HEK293 (cell line): ENCODE measurements around the gene CENPP.

Experiments
- CTCF ChIA-PET: fragments of 350-600 bp; formaldehyde crosslinking; extraction: SDS; loops from one replicate; lab custom pipeline; 2021; ENCODE audit warnings: antibody characterized with exemption; lab: Yijun Ruan, JAX
- POLR2A ChIA-PET: fragments of 300-600 bp; formaldehyde crosslinking; extraction: SDS; loops from one replicate; lab custom pipeline; 2020; ENCODE audit warnings: antibody characterized with exemption, inconsistent platforms; lab: Yijun Ruan, JAX
- H3K27ac ChIP-seq: fragments of 200-500 bp; sonication (Bioruptor generic); 2 replicates; pipeline ENCODE4 v1.5.1; 2014; ENCODE audit warnings: low read depth, low read length, control low read depth, inconsistent platforms; ENCODE audit errors: extremely low read depth
- H3K36me3 ChIP-seq, 2 experiments: fragments of 200-500 bp in 1 of 2; sonication (Bioruptor generic) in 1 of 2; 1 replicate in 1 of 2; 2 replicates in 1 of 2; pipeline ENCODE4 v1.5.1; 2014 to 2017; ENCODE audit warnings: inconsistent platforms in 2 of 2, low read length in 2 of 2; ENCODE audit not compliant: control insufficient read depth in 2 of 2, insufficient read depth in 1 of 2
- H3K4me1 ChIP-seq: fragments of 200-500 bp; sonication (Bioruptor generic); 2 replicates; pipeline ENCODE4 v1.5.1; 2014; ENCODE audit warnings: mild to moderate bottlenecking, low read length, inconsistent platforms; ENCODE audit not compliant: control insufficient read depth, insufficient read depth
- H3K4me3 ChIP-seq: 2 replicates; pipeline ENCODE4 v1.5.1; 2011; ENCODE audit warnings: low read depth, mild to moderate bottlenecking, control low read depth, low read length, moderate library complexity
- H3K9me3 ChIP-seq: fragments of 200-500 bp; sonication (Bioruptor generic); 2 replicates; pipeline ENCODE4 v1.5.1; 2014; ENCODE audit warnings: low read depth, low read length, inconsistent platforms; ENCODE audit not compliant: control insufficient read depth, insufficient read depth
- EGR2 ChIP-seq: fragments of 450-650 bp; formaldehyde crosslinking; IDR thresholded peaks from 2 replicates; pipeline ENCODE4 v1.5.1; 2016; ENCODE audit warnings: low read depth, missing biosample characterization, missing genetic modification characterization
- GLI4 ChIP-seq: fragments of 450-650 bp; formaldehyde crosslinking; IDR thresholded peaks from 2 replicates; pipeline ENCODE4 v1.5.1; 2016; ENCODE audit warnings: missing biosample characterization, missing genetic modification characterization
- PBX3 ChIP-seq: sonication (generic); formaldehyde crosslinking; IDR thresholded peaks from 2 replicates; pipeline ENCODE4 v1.8.1; 2022; ENCODE audit warnings: mild to moderate bottlenecking, moderate library complexity, missing genetic modification reagents
- PRDM1 ChIP-seq: fragments of 450-650 bp; formaldehyde crosslinking; IDR thresholded peaks from 2 replicates; pipeline ENCODE4; 2016; ENCODE audit warnings: missing biosample characterization, missing genetic modification characterization
- SP2 ChIP-seq: fragments of 450-650 bp; formaldehyde crosslinking; IDR thresholded peaks from 2 replicates; pipeline ENCODE4 v1.5.1; 2016; ENCODE audit warnings: missing biosample characterization, missing genetic modification characterization
- SP3 ChIP-seq: fragments of 450-650 bp; formaldehyde crosslinking; IDR thresholded peaks from 2 replicates; pipeline ENCODE4 v1.5.1; 2016; ENCODE audit warnings: missing biosample characterization, missing genetic modification characterization
- SP7 ChIP-seq: fragments of 450-650 bp; formaldehyde crosslinking; IDR thresholded peaks from 2 replicates; pipeline ENCODE4 v1.5.1; 2016; ENCODE audit warnings: missing biosample characterization, missing genetic modification characterization
- YY2 ChIP-seq: fragments of 450-650 bp; formaldehyde crosslinking; IDR thresholded peaks from 2 replicates; pipeline ENCODE4 v1.5.1; 2016; ENCODE audit warnings: missing biosample characterization, missing genetic modification characterization
- ZBTB8A ChIP-seq: fragments of 450-650 bp; formaldehyde crosslinking; IDR thresholded peaks from 2 replicates; pipeline ENCODE4 v1.5.1; 2016; ENCODE audit warnings: missing biosample characterization, missing genetic modification characterization
- ZEB2 ChIP-seq: fragments of 450-650 bp; formaldehyde crosslinking; IDR thresholded peaks from 2 replicates; pipeline ENCODE4 v1.5.1; 2016; ENCODE audit warnings: missing biosample characterization, missing genetic modification characterization
- ZIC2 ChIP-seq: fragments of 450-650 bp; formaldehyde crosslinking; IDR thresholded peaks from 2 replicates; pipeline ENCODE4 v1.5.1; 2016; ENCODE audit warnings: missing biosample characterization, missing genetic modification characterization
- ZNF140 ChIP-seq: fragments of 450-650 bp; formaldehyde crosslinking; IDR thresholded peaks from 2 replicates; pipeline ENCODE4 v1.5.1; 2016; ENCODE audit warnings: missing biosample characterization, missing genetic modification characterization
- ZNF146 ChIP-seq: fragments of 450-650 bp; formaldehyde crosslinking; IDR thresholded peaks from 2 replicates; pipeline ENCODE4 v1.5.1; 2016; ENCODE audit warnings: missing biosample characterization, missing genetic modification characterization
- ZNF155 ChIP-seq: fragments of 450-650 bp; formaldehyde crosslinking; IDR thresholded peaks from 2 replicates; pipeline ENCODE4 v1.5.1; 2016; ENCODE audit warnings: missing biosample characterization, missing genetic modification characterization
- ZNF157 ChIP-seq: fragments of 450-650 bp; formaldehyde crosslinking; IDR thresholded peaks from 2 replicates; pipeline ENCODE4 v1.5.1; 2016; ENCODE audit warnings: missing biosample characterization, missing genetic modification characterization
- ZNF202 ChIP-seq: fragments of 450-650 bp; formaldehyde crosslinking; IDR thresholded peaks from 2 replicates; pipeline ENCODE4 v1.5.1; 2016; ENCODE audit warnings: missing biosample characterization, missing genetic modification characterization, borderline replicate concordance
- ZNF223 ChIP-seq: fragments of 450-650 bp; formaldehyde crosslinking; IDR thresholded peaks from 2 replicates; pipeline ENCODE4 v1.5.1; 2016; ENCODE audit warnings: missing biosample characterization, missing genetic modification characterization
- ZNF239 ChIP-seq: fragments of 450-650 bp; formaldehyde crosslinking; IDR thresholded peaks from 2 replicates; pipeline ENCODE4 v1.5.1; 2016; ENCODE audit warnings: missing biosample characterization, missing genetic modification characterization
- ZNF26 ChIP-seq: fragments of 450-650 bp; formaldehyde crosslinking; IDR thresholded peaks from 2 replicates; pipeline ENCODE4 v1.5.1; 2016; ENCODE audit warnings: missing biosample characterization, missing genetic modification characterization
- ZNF280D ChIP-seq: fragments of 450-650 bp; formaldehyde crosslinking; IDR thresholded peaks from 2 replicates; pipeline ENCODE4 v1.5.1; 2016; ENCODE audit warnings: missing biosample characterization, missing genetic modification characterization
- ZNF335 ChIP-seq: fragments of 450-650 bp; formaldehyde crosslinking; conservative IDR thresholded peaks from 2 replicates; pipeline ENCODE4 v1.5.1; 2016; ENCODE audit warnings: missing biosample characterization, missing genetic modification characterization
- ZNF341 ChIP-seq: fragments of 450-650 bp; formaldehyde crosslinking; IDR thresholded peaks from 2 replicates; pipeline ENCODE4; 2016; ENCODE audit warnings: low read depth, missing biosample characterization, missing genetic modification characterization
- ZNF354C ChIP-seq: fragments of 450-650 bp; formaldehyde crosslinking; IDR thresholded peaks from 2 replicates; pipeline ENCODE4 v1.5.1; 2016; ENCODE audit warnings: missing biosample characterization, missing genetic modification characterization, low read depth, borderline replicate concordance
- ZNF366 ChIP-seq: fragments of 450-650 bp; formaldehyde crosslinking; conservative IDR thresholded peaks from 2 replicates; pipeline ENCODE4 v1.5.1; 2016; ENCODE audit warnings: missing biosample characterization, missing genetic modification characterization
- ZNF426 ChIP-seq: fragments of 450-650 bp; formaldehyde crosslinking; IDR thresholded peaks from 2 replicates; pipeline ENCODE4 v1.5.1; 2017; ENCODE audit warnings: missing biosample characterization, missing genetic modification characterization, mild to moderate bottlenecking, inconsistent platforms, moderate library complexity
- ZNF433 ChIP-seq: fragments of 450-650 bp; formaldehyde crosslinking; IDR thresholded peaks from 2 replicates; pipeline ENCODE4 v1.5.1; 2016; ENCODE audit warnings: missing biosample characterization, missing genetic modification characterization, low read depth
- ZNF530 ChIP-seq: fragments of 450-650 bp; formaldehyde crosslinking; IDR thresholded peaks from 2 replicates; pipeline ENCODE4 v1.5.1; 2016; ENCODE audit warnings: low read depth, missing biosample characterization, missing genetic modification characterization
- ZNF555 ChIP-seq: fragments of 450-650 bp; formaldehyde crosslinking; conservative IDR thresholded peaks from 2 replicates; pipeline ENCODE4 v1.5.1; 2017; ENCODE audit warnings: missing biosample characterization, mild to moderate bottlenecking, missing genetic modification characterization, inconsistent platforms
- ZNF560 ChIP-seq: fragments of 450-650 bp; formaldehyde crosslinking; IDR thresholded peaks from 2 replicates; pipeline ENCODE4 v1.5.1; 2017; ENCODE audit warnings: missing biosample characterization, missing genetic modification characterization, borderline replicate concordance
- ZNF654 ChIP-seq: fragments of 450-650 bp; formaldehyde crosslinking; IDR thresholded peaks from 2 replicates; pipeline ENCODE4 v1.5.1; 2016; ENCODE audit warnings: low read depth, missing biosample characterization, missing genetic modification characterization
- ZNF660 ChIP-seq: fragments of 450-650 bp; IDR thresholded peaks from 2 replicates; pipeline ENCODE4 v1.5.1; 2018; ENCODE audit warnings: missing biosample characterization, mild to moderate bottlenecking, missing genetic modification characterization
- ZNF768 ChIP-seq: fragments of 450-650 bp; formaldehyde crosslinking; IDR thresholded peaks from 2 replicates; pipeline ENCODE4 v1.5.1; 2018; ENCODE audit warnings: missing biosample characterization, mild to moderate bottlenecking, missing genetic modification characterization
- ZNF785 ChIP-seq: fragments of 450-650 bp; formaldehyde crosslinking; IDR thresholded peaks from 2 replicates; pipeline ENCODE4 v1.5.1; 2016; ENCODE audit warnings: missing biosample characterization, missing genetic modification characterization
- ZSCAN16 ChIP-seq: fragments of 450-650 bp; formaldehyde crosslinking; IDR thresholded peaks from 2 replicates; pipeline ENCODE4 v1.5.1; 2016; ENCODE audit warnings: missing biosample characterization, missing genetic modification characterization

The CENPP gene

GRCh38 chr9:92668746-92669526 is 343.2 kb downstream of the CENPP start:
- Histone ChIP-seq H3K4me3 (peak overlapping the region; percentile 96), H3K27ac (no peak overlapping the region; the same call in 1 of the 2 replicates), H3K36me3 (peaks cover 0 to 28% of the 10 kb centered on the region in 2 experiments; a peak in 1 of 3 replicates), H3K9me3 (no peaks in the 10 kb centered on the region), H3K4me1 (peaks cover 3% of the 10 kb centered on the region; the same call in 1 of the 2 replicates)
- ChIA-PET CTCF (interaction anchor here (0.7 kb wide), 1 partner anchor 898 kb away, joined by 3 read pairs; no protein-coding TSS in a partner anchor), POLR2A (no interaction called here)
- no peak for TF ChIP-seq ZNF223 (tag by site-specific recombination)
- no peak; the same call in 1 of the 2 replicates for TF ChIP-seq ZIC2 (tag by site-specific recombination)
- peak; percentile 63 for TF ChIP-seq ZNF335 (tag by site-specific recombination)
- no peak for TF ChIP-seq SP7 (tag by site-specific recombination)
- TF ChIP-seq ZEB2 (tag by site-specific recombination), result no peak
- no peak for TF ChIP-seq ZNF560 (tag by site-specific recombination)
- TF ChIP-seq GLI4 (tag by site-specific recombination), result no peak
- no peak for TF ChIP-seq ZNF555
- TF ChIP-seq SP3 (tag by site-specific recombination), result peak; percentile 22; the same call in 1 of the 2 replicates
- peak; percentile 60; the same call in 1 of the 2 replicates for TF ChIP-seq PRDM1
- TF ChIP-seq YY2, result no peak
- TF ChIP-seq ZNF433 (tag by site-specific recombination), result no peak
- no peak for TF ChIP-seq ZNF157 (tag by site-specific recombination)
- no peak for TF ChIP-seq ZNF366
- TF ChIP-seq ZNF785 (tag by site-specific recombination), result no peak
- no peak for TF ChIP-seq ZNF140
- no peak for TF ChIP-seq ZBTB8A (tag by site-specific recombination)
- no peak for TF ChIP-seq ZNF280D (tag by site-specific recombination)
- no peak for TF ChIP-seq ZNF146 (tag by site-specific recombination)
- TF ChIP-seq SP2 (tag by site-specific recombination), result no peak
- no peak for TF ChIP-seq ZNF341
- no peak for TF ChIP-seq ZNF654 (tag by site-specific recombination)
- TF ChIP-seq ZNF26 (tag by site-specific recombination), result no peak
- no peak for TF ChIP-seq ZNF530 (tag by site-specific recombination)
- TF ChIP-seq ZNF202 (tag by site-specific recombination), result no peak
- TF ChIP-seq ZNF768 (tag by site-specific recombination), result 0 out of 2 replicates have a peak, but pooled peaks have one; percentile 61
- no peak for TF ChIP-seq ZNF354C
- TF ChIP-seq EGR2, result peak; percentile 60
- no peak for TF ChIP-seq ZNF426 (tag by site-specific recombination)
- no peak for TF ChIP-seq ZNF239 (tag by site-specific recombination)
- TF ChIP-seq ZSCAN16, result no peak
- no peak for TF ChIP-seq PBX3 (CRISPR knock-in tag)
- TF ChIP-seq ZNF155 (tag by site-specific recombination), result no peak
- no peak for TF ChIP-seq ZNF660 (tag by site-specific recombination)
